HepG2 (cell line): Measurements from ENCODE around the gene DPEP2NB. TPM values are rescaled to one million over a fixed set of nuclear protein-coding genes. Genes with fewer than 3 reads are reported as not detected.
A peak's percentile ranks its signal among the peaks of the same experiment; 100 is the strongest.

ENCODE experiments used
- ATAC-seq: fragments of 200-7000 bp; cut with Tn5 transposase; 3 replicates; pipeline ENCODE4 v1.9.1; 2020; ENCODE audit warnings: mild to moderate bottlenecking, moderate library complexity
- BruUV-seq: library from RNA; stranded (reverse); fragments of 400-500 nt; replicated peaks from 2 replicates; lab custom pipeline; 2021; lab: Mats Ljungman, UMichigan
- CTCF ChIA-PET: fragments of 300-600 bp; formaldehyde crosslinking; extraction: SDS; loops from one replicate; lab custom pipeline; 2021; ENCODE audit warnings: low total read pairs, inconsistent platforms, low intra/inter-chr PET ratio; lab: Yijun Ruan, JAX
- POLR2A ChIA-PET: fragments of 350-600 bp; sonication (Branson Sonifier 250); formaldehyde crosslinking; loops from one replicate; lab custom pipeline; 2020; ENCODE audit warnings: antibody characterized with exemption, inconsistent platforms; lab: Yijun Ruan, JAX
- DNase-seq: peaks from one replicate; pipeline ENCODE4 v3.0.0-alpha.2; 2015; ENCODE audit warnings: low spot score
- FAIRE-seq: peaks from 3 replicates; lab custom pipeline; 2011; peaks lifted over from hg19 to GRCh38; lab: Jason Lieb, UNC
- H2AFZ ChIP-seq: one replicate; pipeline ENCODE4 v1.6.1; 2011; ENCODE audit warnings: low read length, inconsistent platforms
- H3K27ac ChIP-seq: fragments of 300-600 bp; 3 replicates; pipeline ENCODE4 v1.8.0; 2011; ENCODE audit warnings: mixed run types, mild to moderate bottlenecking, mixed read lengths, low read length, inconsistent platforms; ENCODE audit not compliant: insufficient read depth; ENCODE audit errors: extremely low read length
- H3K27me3 ChIP-seq, 2 experiments: fragments of 200-600 bp in 1 of 2; 2 replicates in 1 of 2; 3 replicates in 1 of 2; pipeline versions ENCODE4 v1.6.0 to v1.8.0; 2011; ENCODE audit warnings: low read length in 2 of 2, mild to moderate bottlenecking in 2 of 2, moderate library complexity in 2 of 2, inconsistent platforms in 1 of 2; ENCODE audit not compliant: insufficient read depth in 2 of 2, control insufficient read depth in 1 of 2
- H3K36me3 ChIP-seq, 2 experiments: fragments of 200-600 bp in 1 of 2; replicated peaks in 1 of 2; 2 replicates in 1 of 2; 3 replicates in 1 of 2; pipeline versions ENCODE4 v1.5.1 to v1.8.0; 2011; ENCODE audit warnings: low read length in 2 of 2, inconsistent platforms in 1 of 2; ENCODE audit not compliant: insufficient read depth in 2 of 2, control insufficient read depth in 1 of 2
- H3K4me1 ChIP-seq: 2 replicates; pipeline ENCODE4 v1.5.1; 2012; ENCODE audit warnings: low read length, inconsistent platforms; ENCODE audit not compliant: insufficient read depth
- H3K4me2 ChIP-seq: 2 replicates; pipeline ENCODE4 v1.6.0; 2011; ENCODE audit warnings: low read depth, low read length, inconsistent platforms
- H3K4me3 ChIP-seq, 3 experiments: fragments of 200-600 bp in 1 of 3; sonication (generic), shearing (Covaris generic) in 1 of 3; replicated peaks in 1 of 3; 2 replicates each; pipeline ENCODE4 v1.5.1; 2011 to 2016; ENCODE audit warnings: low read length in 3 of 3, inconsistent platforms in 2 of 3, low read depth in 2 of 3, mild to moderate bottlenecking in 2 of 3, control low read depth in 1 of 3, mixed read lengths in 1 of 3; ENCODE audit not compliant: insufficient read depth in 1 of 3
- H3K79me2 ChIP-seq: one replicate; pipeline ENCODE4 v1.6.1; 2011; ENCODE audit warnings: low read length, inconsistent platforms; ENCODE audit not compliant: insufficient read depth
- H3K9ac ChIP-seq: 2 replicates; pipeline ENCODE4 v1.6.0; 2011; ENCODE audit warnings: mild to moderate bottlenecking, low read depth, low read length, inconsistent platforms; ENCODE audit not compliant: insufficient read depth
- H3K9me3 ChIP-seq: 2 replicates; pipeline ENCODE4 v1.5.1; 2012; ENCODE audit warnings: mild to moderate bottlenecking, low read length
- H4K20me1 ChIP-seq: 2 replicates; pipeline ENCODE4 v1.6.0; 2011; ENCODE audit warnings: inconsistent platforms, mild to moderate bottlenecking, low read length, moderate library complexity; ENCODE audit not compliant: insufficient read depth
- CEBPG ChIP-seq: IDR thresholded peaks from 2 replicates; pipeline ENCODE4 v1.6.1; 2016
- KDM5B ChIP-seq: sonication (generic); formaldehyde crosslinking; IDR thresholded peaks from 2 replicates; pipeline ENCODE4 v1.4.0; 2020; ENCODE audit warnings: missing genetic modification reagents, mild to moderate bottlenecking, borderline replicate concordance
- SAP130 ChIP-seq: IDR thresholded peaks from 2 replicates; pipeline ENCODE4 v1.6.1; 2016; ENCODE audit warnings: low read depth
- ZMYM3 ChIP-seq: sonication (generic); formaldehyde crosslinking; IDR thresholded peaks from 2 replicates; pipeline ENCODE4 v1.5.1; 2020; ENCODE audit warnings: mild to moderate bottlenecking, missing genetic modification reagents
- ZNF232 ChIP-seq: sonication (generic); formaldehyde crosslinking; IDR thresholded peaks from 2 replicates; pipeline ENCODE4 v1.4.0; 2020; ENCODE audit warnings: missing genetic modification reagents, borderline replicate concordance
- ZNF292 ChIP-seq: sonication (generic); formaldehyde crosslinking; IDR thresholded peaks from 2 replicates; pipeline ENCODE4 v1.8.1; 2022; ENCODE audit warnings: mild to moderate bottlenecking, low read depth, missing genetic modification reagents, borderline replicate concordance
- ZNF441 ChIP-seq: sonication (generic); formaldehyde crosslinking; IDR thresholded peaks from 2 replicates; pipeline ENCODE4 v1.7.0; 2021; ENCODE audit warnings: missing genetic modification reagents, borderline replicate concordance
- ZNF460 ChIP-seq: sonication (generic); formaldehyde crosslinking; IDR thresholded peaks from 2 replicates; pipeline ENCODE4 v1.5.1; 2020; ENCODE audit warnings: missing genetic modification reagents, mild to moderate bottlenecking, borderline replicate concordance
- ZNF552 ChIP-seq: sonication (generic); formaldehyde crosslinking; IDR thresholded peaks from 2 replicates; pipeline ENCODE4 v1.9.0; 2022; ENCODE audit warnings: missing genetic modification reagents, mild to moderate bottlenecking, borderline replicate concordance
- ZNF790 ChIP-seq: sonication (generic); formaldehyde crosslinking; IDR thresholded peaks from 2 replicates; pipeline ENCODE4 v1.8.0; 2022; ENCODE audit warnings: missing genetic modification reagents, mild to moderate bottlenecking, borderline replicate concordance
- ZNF891 ChIP-seq: sonication (generic); formaldehyde crosslinking; IDR thresholded peaks from 2 replicates; pipeline ENCODE4 v1.5.0; 2020; ENCODE audit warnings: mild to moderate bottlenecking, missing genetic modification reagents
- WGBS: methylation state at CpG from one replicate; pipeline ENCODE4 v1.1.6; 2017; ENCODE audit warnings: low lambda C conversion rate; 5-methylcytosine and 5-hydroxymethylcytosine counted together
- in situ Hi-C: cut with HindIII; loops from 2 replicates; pipeline ENCODE4 v1.10.0; 2017; ENCODE audit warnings: low pct_unique_long_range_greater_than_20kb; ENCODE audit not compliant: extremely low pct_ligation_motif_present
- intact Hi-C: fragments of 100-400 bp; cut with micrococcal nuclease; formaldehyde crosslinking; loops from one replicate; pipeline ENCODE4 v1.10.0; 2022; ENCODE audit not compliant: unreplicated experiment
- polyA plus RNA-seq, 8 experiments: library from polyadenylated mRNA; depleted of rRNA in 3 of 8; stranded (reverse) in 7 of 8; unstranded in 1 of 8; fragments of >200 nt; fragmentation: Illumina TruSeq in 4 of 8; extraction: Trizol in 4 of 8; gene quantifications; 2 replicates each; pipeline versions ENCODE4 v1.2.1 to v1.2.3, GENCODE V29; 2011 to 2016; ENCODE audit warnings: low read depth in 4 of 8, missing spikeins in 1 of 8, mixed read lengths in 1 of 8; ENCODE audit not compliant: insufficient read depth in 1 of 8
- total RNA-seq, 5 experiments: library from RNA; depleted of rRNA; stranded (reverse); fragments of >200 nt; fragmentation: Illumina TruSeq; extraction: Trizol; gene quantifications; 2 replicates each; pipeline ENCODE4 v1.2.3, GENCODE V29; 2016; ENCODE audit warnings: low read depth in 1 of 5
- TF ChIP-seq, protein P1 (sequence below): sonication (generic); formaldehyde crosslinking; IDR thresholded peaks from 2 replicates; pipeline ENCODE4 v1.5.1; 2020; ENCODE audit warnings: mild to moderate bottlenecking, moderate library complexity, missing genetic modification reagents
- TF ChIP-seq, protein P2 (sequence below): IDR thresholded peaks from 2 replicates; pipeline ENCODE4 v1.6.1; 2016; ENCODE audit warnings: missing compliant biosample characterization, missing genetic modification reagents, borderline replicate concordance

DPEP2NB gene
- total and polyA plus RNA-seq, 2 of the 13 experiments (the other 11 are each of a cell fraction or from before 2014, with no cell fraction given) = not detected

- Histone ChIP-seq H4K20me1 (no peaks in the 10 kb centered on the region), H3K79me2 (no peaks in the 10 kb centered on the region), H3K4me3 (peak overlapping the region in 2 of 3 experiments; percentile 1 to 15; a peak in 1 of 6 replicates), H3K4me1 (peaks cover 24% of the 10 kb centered on the region), H2AFZ (peak overlapping the region; percentile 28), H3K27me3 (peaks cover 0 to 9% of the 10 kb centered on the region in 2 experiments; a peak in 2 of 5 replicates), H3K36me3 (no peaks in the 10 kb centered on the region), H3K9ac (peak overlapping the region; percentile 31; the same call in 1 of the 2 replicates)
- ChIA-PET POLR2A (interaction anchor here (0.6 to 2.1 kb wide), 2 partner anchors 17 to 106 kb away, joined by 4 to 7 read pairs; partner anchors contain the start of genes DDX28 and DUS2), CTCF (no interaction called here)
- intact Hi-C loops = no loop called here
- no TSS peak for BruUV-seq
- WGBS = 5% methylated on average over 6 of the region's 6 CpGs
- TF ChIP-seq ZNF232 (CRISPR knock-in tag) (no peak), ZNF891 (0 out of 2 replicates have a peak, but pooled peaks have one; percentile 39), ZNF790 (CRISPR knock-in tag) (no peak), KDM5B (CRISPR knock-in tag) (0 out of 2 replicates have a peak, but pooled peaks have one; percentile 20), SAP130 (peak; percentile 27; the same call in 1 of the 2 replicates), CEBPG (CRISPR knock-in tag) (0 out of 2 replicates have a peak, but pooled peaks have one; percentile 7), ZNF552 (CRISPR knock-in tag) (0 out of 2 replicates have a peak, but pooled peaks have one; percentile 31), ZNF292 (CRISPR knock-in tag) (no peak), ZNF441 (CRISPR knock-in tag) (peak; percentile 88; the same call in 1 of the 2 replicates), ZMYM3 (CRISPR knock-in tag) (peak; percentile 39; the same call in 1 of the 2 replicates), ZNF460 (CRISPR knock-in tag) (peak; percentile 90)
- TF ChIP-seq, protein P1, sequence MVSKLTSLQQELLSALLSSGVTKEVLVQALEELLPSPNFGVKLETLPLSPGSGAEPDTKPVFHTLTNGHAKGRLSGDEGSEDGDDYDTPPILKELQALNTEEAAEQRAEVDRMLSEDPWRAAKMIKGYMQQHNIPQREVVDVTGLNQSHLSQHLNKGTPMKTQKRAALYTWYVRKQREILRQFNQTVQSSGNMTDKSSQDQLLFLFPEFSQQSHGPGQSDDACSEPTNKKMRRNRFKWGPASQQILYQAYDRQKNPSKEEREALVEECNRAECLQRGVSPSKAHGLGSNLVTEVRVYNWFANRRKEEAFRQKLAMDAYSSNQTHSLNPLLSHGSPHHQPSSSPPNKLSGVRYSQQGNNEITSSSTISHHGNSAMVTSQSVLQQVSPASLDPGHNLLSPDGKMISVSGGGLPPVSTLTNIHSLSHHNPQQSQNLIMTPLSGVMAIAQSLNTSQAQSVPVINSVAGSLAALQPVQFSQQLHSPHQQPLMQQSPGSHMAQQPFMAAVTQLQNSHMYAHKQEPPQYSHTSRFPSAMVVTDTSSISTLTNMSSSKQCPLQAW (CRISPR knock-in tag) = 0 out of 2 replicates have a peak, but pooled peaks have one; percentile 23
- TF ChIP-seq, protein P2, sequence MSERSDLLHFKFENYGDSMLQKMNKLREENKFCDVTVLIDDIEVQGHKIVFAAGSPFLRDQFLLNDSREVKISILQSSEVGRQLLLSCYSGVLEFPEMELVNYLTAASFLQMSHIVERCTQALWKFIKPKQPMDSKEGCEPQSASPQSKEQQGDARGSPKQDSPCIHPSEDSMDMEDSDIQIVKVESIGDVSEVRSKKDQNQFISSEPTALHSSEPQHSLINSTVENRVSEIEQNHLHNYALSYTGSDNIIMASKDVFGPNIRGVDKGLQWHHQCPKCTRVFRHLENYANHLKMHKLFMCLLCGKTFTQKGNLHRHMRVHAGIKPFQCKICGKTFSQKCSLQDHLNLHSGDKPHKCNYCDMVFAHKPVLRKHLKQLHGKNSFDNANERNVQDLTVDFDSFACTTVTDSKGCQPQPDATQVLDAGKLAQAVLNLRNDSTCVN = no peak
- TF ChIP-seq, all 625 proteins: peak for 9
- FAIRE-seq (no peak), DNase-seq (no peak), ATAC-seq (peak; percentile 66)
- in situ Hi-C loops = no loop called here
- H3K4me2 ChIP-seq = peak overlapping the region; percentile 67
- H3K9me3 ChIP-seq = no peaks in the 10 kb centered on the region
- no peak overlapping the region for H3K27ac ChIP-seq
Measured at GRCh38 chr16:68005786-68006286, 9.9 kb downstream of the DPEP2NB start.
